Uterus (tissue), 4 donors: ENCODE results near the gene SLC34A3. TPM values are rescaled to one million over a fixed set of nuclear protein-coding genes. Genes with fewer than 3 reads are reported as not detected.

ENCODE experiments used
- DNase-seq, 2 donors: peaks; one replicate each; pipeline ENCODE4 v3.0.0-alpha.2; 2019 to 2020
- H3K27ac ChIP-seq, 2 donors: fragments of 200-600 bp; sonication (generic); 1 replicate in 1 of 2; 2 replicates in 1 of 2; pipeline ENCODE4 v1.5.1; 2016 to 2018
- H3K27me3 ChIP-seq, 2 donors: fragments of 200-600 bp; sonication (generic); one replicate each; pipeline ENCODE4 v1.5.1; 2018 to 2019; ENCODE audit warnings: control low read depth in 1 of 2
- H3K36me3 ChIP-seq, 2 donors: fragments of 200-600 bp; sonication (generic); one replicate each; pipeline ENCODE4 v1.5.1; 2019; ENCODE audit warnings: control low read depth in 1 of 2
- H3K4me1 ChIP-seq, 2 donors: fragments of 200-600 bp; sonication (generic); one replicate each; pipeline ENCODE4 v1.5.1; 2018 to 2019; ENCODE audit warnings: control low read depth in 1 of 2
- H3K4me3 ChIP-seq, 2 donors: fragments of 200-600 bp; sonication (generic); 1 replicate in 1 of 2; 2 replicates in 1 of 2; pipeline ENCODE4 v1.5.1; 2018 to 2019; ENCODE audit warnings: mild to moderate bottlenecking in 1 of 2
- H3K9me3 ChIP-seq, 2 donors: fragments of 200-600 bp; sonication (generic); one replicate each; pipeline ENCODE4 v1.5.1; 2019; ENCODE audit warnings: control low read depth in 1 of 2
- CTCF ChIP-seq, 4 experiments: fragments of 200-600 bp in 2 of 4; fragments of 450-650 bp in 2 of 4; sonication (generic) in 2 of 4; IDR thresholded peaks; one replicate each; pipeline ENCODE4 v1.5.1; 2016 to 2019; ENCODE audit warnings: antibody characterized with exemption in 4 of 4, mild to moderate bottlenecking in 2 of 4, moderate library complexity in 1 of 4
- POLR2A ChIP-seq, 2 donors: fragments of 450-650 bp; IDR thresholded peaks; one replicate each; pipeline ENCODE4 v1.6.1; 2016; ENCODE audit warnings: antibody characterized with exemption in 2 of 2, mild to moderate bottlenecking in 1 of 2, moderate library complexity in 1 of 2
- intact Hi-C: fragments of 100-400 bp; cut with DNase I; formaldehyde crosslinking; loops from one replicate; pipeline ENCODE4 v1.15.1; 2023; ENCODE audit warnings: low total_unique reads
- total RNA-seq, 4 donors: library from RNA; depleted of rRNA in 3 of 4; stranded (reverse); fragments of >200 nt in 3 of 4; gene quantifications; one replicate each; pipeline versions ENCODE4 v1.1.0 to v1.2.4, GENCODE V29; 2014 to 2023
- donor health status: DM: yes; HTN: yes; CAD: no.

SLC34A3 gene
- total RNA-seq, 4 donors from 2014 or later, result 0.48 TPM; not detected in 3

- no peak overlapping the region for H3K27ac ChIP-seq
- H3K27me3 ChIP-seq, result no peaks in the 10 kb centered on the region
- H3K4me3 ChIP-seq, result peak overlapping the region in 1 of 2 donors; percentile 42
- H3K4me1 ChIP-seq, result peaks cover 0 to 10% of the 10 kb centered on the region in 2 donors
- no peak for TF ChIP-seq POLR2A (IDR thresholded peaks at IDR 0.05)
- no peak for TF ChIP-seq CTCF (IDR thresholded peaks at IDR 0.05)
- H3K36me3 ChIP-seq, result no peaks in the 10 kb centered on the region
- no peaks in the 10 kb centered on the region for H3K9me3 ChIP-seq
- DNase-seq, result no peak
- intact Hi-C loops, result no loop called here
Observed at GRCh38 chr9:137278721-137279711, 48.3 kb downstream of the SLC34A3 start.

- no peak overlapping the region for H3K27ac ChIP-seq
- no peaks in the 10 kb centered on the region for H3K27me3 ChIP-seq
- intact Hi-C loops, result no loop called here
- peaks cover 0 to 10% of the 10 kb centered on the region in 2 donors for H3K4me1 ChIP-seq
- H3K9me3 ChIP-seq, result no peaks in the 10 kb centered on the region
- DNase-seq, result no peak
- no peaks in the 10 kb centered on the region for H3K36me3 ChIP-seq
- H3K4me3 ChIP-seq, result no peak overlapping the region
- TF ChIP-seq CTCF (IDR thresholded peaks at IDR 0.05) (no peak), POLR2A (IDR thresholded peaks at IDR 0.05) (no peak)
Observed at GRCh38 chr9:137279741-137280473, 49.2 kb downstream of the SLC34A3 start.

DNA sequence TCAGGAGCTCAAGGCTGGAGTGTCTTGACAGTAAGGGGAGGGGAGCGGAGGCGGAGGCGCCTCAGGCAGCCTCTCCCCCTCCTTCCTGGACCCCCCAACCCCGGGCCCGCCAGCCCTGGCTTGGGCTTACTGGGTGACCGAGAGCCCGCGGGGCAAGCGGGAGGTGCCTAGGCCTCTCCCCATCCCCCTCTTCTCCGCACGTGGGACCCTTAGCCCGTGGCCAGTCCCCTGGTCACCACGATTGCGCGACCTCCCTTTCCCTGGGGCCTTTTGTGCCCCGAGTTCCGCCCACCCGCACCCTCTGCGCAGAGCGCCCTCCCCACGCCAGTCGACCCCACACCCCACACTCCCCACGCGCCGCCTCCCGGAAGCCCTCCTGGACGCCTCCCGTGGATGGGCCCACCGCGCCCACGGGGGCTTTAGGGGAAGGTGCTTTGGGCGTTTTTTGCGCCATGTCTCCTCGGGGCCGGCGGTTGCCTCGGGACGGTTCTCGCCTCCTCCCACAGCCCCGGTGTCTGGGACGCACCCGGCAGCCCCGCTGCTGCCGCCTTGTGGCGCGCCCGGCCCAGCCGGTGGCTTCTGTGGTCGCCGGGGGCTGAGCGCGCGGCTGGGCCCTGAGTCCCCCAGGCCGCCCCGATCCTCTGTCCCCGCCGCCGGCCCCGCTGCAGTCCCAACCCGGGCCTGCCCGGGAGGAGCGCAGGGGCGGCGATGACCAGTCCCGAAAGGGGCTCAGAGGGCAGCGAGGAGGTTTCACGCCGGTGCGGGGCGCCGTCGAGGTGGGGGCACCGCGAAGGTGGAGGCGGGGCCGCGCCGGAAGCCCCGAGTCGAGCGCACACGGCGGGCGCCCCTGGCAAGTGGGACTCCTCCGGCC, 50.0 kb downstream of the SLC34A3 start:
- H3K4me1 ChIP-seq, result peaks cover 0 to 10% of the 10 kb centered on the region in 2 donors
- no peak overlapping the region for H3K4me3 ChIP-seq
- no peaks in the 10 kb centered on the region for H3K9me3 ChIP-seq
- no peak for DNase-seq
- H3K27ac ChIP-seq, result no peak overlapping the region
- no peaks in the 10 kb centered on the region for H3K36me3 ChIP-seq
- intact Hi-C loops, result no loop called here
- H3K27me3 ChIP-seq, result no peaks in the 10 kb centered on the region
- TF ChIP-seq CTCF (IDR thresholded peaks at IDR 0.05), result no peak
- no peak for TF ChIP-seq POLR2A (IDR thresholded peaks at IDR 0.05)

- no peak for TF ChIP-seq POLR2A (IDR thresholded peaks at IDR 0.05)
- TF ChIP-seq CTCF (IDR thresholded peaks at IDR 0.05), result no peak
- no peak overlapping the region for H3K27ac ChIP-seq
- H3K4me3 ChIP-seq, result no peak overlapping the region
- H3K4me1 ChIP-seq, result peaks cover 0 to 8% of the 10 kb centered on the region in 2 donors
- H3K27me3 ChIP-seq, result no peaks in the 10 kb centered on the region
- no peaks in the 10 kb centered on the region for H3K36me3 ChIP-seq
- intact Hi-C loops, result no loop called here
- H3K9me3 ChIP-seq, result no peaks in the 10 kb centered on the region
- DNase-seq, result no peak
Observed at GRCh38 chr9:137281345-137282116, 50.8 kb downstream of the SLC34A3 start.

Other genes starting within 250 kb of the SLC34A3 start
- gene LCNL1, start 247.9 kb upstream of the SLC34A3 start, total RNA-seq, result 1 to 10 TPM in 1 of 4 donors, under 1 TPM in 3; under 0.01 to 6.9 (median 0.54) TPM
- gene PAXX, start 238.5 kb upstream of the SLC34A3 start, total RNA-seq, result 10 to 100 TPM; 14.2 to 39.5 (median 18.8) TPM
- gene CLIC3, start 234.3 kb upstream of the SLC34A3 start, total RNA-seq, result 1 to 10 TPM in 2 of 4 donors, not detected in 2; 1.5 TPM
- gene ABCA2, start 202.7 kb upstream of the SLC34A3 start, total RNA-seq, result 10 to 100 TPM; 24.8 to 36.9 (median 26.1) TPM
- gene FUT7, start 198.8 kb upstream of the SLC34A3 start, total RNA-seq, result not detected
- gene NPDC1, start 184.7 kb upstream of the SLC34A3 start, total RNA-seq, result 100 to 1,000 TPM in 1 of 4 donors, 10 to 100 TPM in 3; 25.2 to 221 (median 59.2) TPM
- 10 to 100 TPM in 1 of 4 donors, 1 to 10 TPM in 1, not detected in 2; 2.4 to 11.5 TPM for gene ENTPD2, start 176.8 kb upstream of the SLC34A3 start, total RNA-seq
- 1 to 10 TPM in 2 of 4 donors, under 1 TPM in 1, not detected in 1; 0.15 to 5.9 (median 1.0) TPM for gene SAPCD2, start 160.3 kb upstream of the SLC34A3 start, total RNA-seq
- 10 to 100 TPM in 1 of 4 donors, 1 to 10 TPM in 2, under 1 TPM in 1; 0.51 to 13.8 (median 5.3) TPM for gene UAP1L1, start 153.4 kb upstream of the SLC34A3 start, total RNA-seq
- gene MAN1B1, start 143.9 kb upstream of the SLC34A3 start, total RNA-seq, result 10 to 100 TPM; 32.9 to 65.0 (median 47.5) TPM
- 100 to 1,000 TPM in 1 of 4 donors, 10 to 100 TPM in 3; 23.2 to 100 (median 76.8) TPM for gene DPP7, start 116.2 kb upstream of the SLC34A3 start, total RNA-seq
- gene GRIN1, start 91.7 kb upstream of the SLC34A3 start, total RNA-seq, result not detected
- gene LRRC26, start 60.9 kb upstream of the SLC34A3 start, total RNA-seq, result under 1 TPM in 1 of 4 donors, not detected in 3; 0.29 TPM
- gene TMEM210, start 58.8 kb upstream of the SLC34A3 start, total RNA-seq, result not detected
- gene ANAPC2, start 42.3 kb upstream of the SLC34A3 start, total RNA-seq, result 10 to 100 TPM in 3 of 4 donors, 1 to 10 TPM in 1; 6.7 to 65.6 (median 24.9) TPM
- gene SSNA1, start 42.2 kb upstream of the SLC34A3 start, total RNA-seq, result 10 to 100 TPM; 17.1 to 47.1 (median 40.6) TPM
- gene TPRN, start 30.2 kb upstream of the SLC34A3 start, total RNA-seq, result 10 to 100 TPM in 1 of 4 donors, 1 to 10 TPM in 2, under 1 TPM in 1; 0.29 to 17.1 (median 5.5) TPM
- 10 to 100 TPM; 33.2 to 53.3 (median 38.7) TPM for gene TMEM203, start 25.3 kb upstream of the SLC34A3 start, total RNA-seq
- 10 to 100 TPM in 1 of 4 donors, 1 to 10 TPM in 1, not detected in 2; 4.5 to 14.9 TPM for gene NDOR1, start 25.2 kb upstream of the SLC34A3 start, total RNA-seq
- 1 to 10 TPM in 1 of 4 donors, not detected in 3; 3.7 TPM for gene RNF208, start 8.7 kb upstream of the SLC34A3 start, total RNA-seq
- under 1 TPM in 1 of 4 donors, not detected in 3; 0.34 TPM for gene CYSRT1, start 5.7 kb upstream of the SLC34A3 start, total RNA-seq
- gene RNF224, start 3.4 kb upstream of the SLC34A3 start, total RNA-seq, result under 1 TPM in 1 of 4 donors, not detected in 3; 0.21 TPM
- gene TUBB4B, start 10.4 kb downstream of the SLC34A3 start, total RNA-seq, result 100 to 1,000 TPM in 3 of 4 donors, 10 to 100 TPM in 1; 91.5 to 174 (median 139) TPM
- gene STPG3, start 20.4 kb downstream of the SLC34A3 start, total RNA-seq, result not detected
- gene NELFB, start 24.4 kb downstream of the SLC34A3 start, total RNA-seq, result 10 to 100 TPM; 17.1 to 46.5 (median 43.2) TPM
- gene TOR4A, start 46.8 kb downstream of the SLC34A3 start, total RNA-seq, result 10 to 100 TPM in 3 of 4 donors, 1 to 10 TPM in 1; 2.6 to 12.7 (median 11.5) TPM
- gene NRARP, start 71.4 kb downstream of the SLC34A3 start, total RNA-seq, result 10 to 100 TPM in 2 of 4 donors, 1 to 10 TPM in 1, under 1 TPM in 1; 0.29 to 16.5 (median 11.4) TPM
- 10 to 100 TPM; 11.8 to 49.0 (median 31.5) TPM for gene EXD3, start 192.3 kb downstream of the SLC34A3 start, total RNA-seq
- gene NOXA1, start 192.5 kb downstream of the SLC34A3 start, total RNA-seq, result 10 to 100 TPM in 1 of 4 donors, 1 to 10 TPM in 2, under 1 TPM in 1; 0.29 to 13.3 (median 3.4) TPM
- gene ENTPD8, start 210.5 kb downstream of the SLC34A3 start, total RNA-seq, result under 1 TPM in 1 of 4 donors, not detected in 3; 0.21 TPM
- gene NSMF, start 228.4 kb downstream of the SLC34A3 start, total RNA-seq, result 10 to 100 TPM; 17.4 to 40.7 (median 32.1) TPM